Muscle layer of colon (tissue), 2 donors: ENCODE results near the gene RPS6KA2.
"Not testable (repeated sequence)": the region's sequence is repeated elsewhere in the genome, so short reads cannot be mapped to it uniquely, and the experiment has no call there.

Experiments
- H3K27ac ChIP-seq: one replicate; pipeline ENCODE4 v1.7.0; 2013; ENCODE audit warnings: low read depth, mild to moderate bottlenecking, low read length, moderate library complexity
- H3K27me3 ChIP-seq, 2 donors: one replicate each; pipeline ENCODE4 v1.7.0; 2013; ENCODE audit warnings: low read length in 2 of 2, mild to moderate bottlenecking in 2 of 2; ENCODE audit not compliant: insufficient read depth in 2 of 2, control insufficient read depth in 1 of 2
- H3K36me3 ChIP-seq: one replicate; pipeline ENCODE4 v1.7.0; 2013; ENCODE audit warnings: mild to moderate bottlenecking, low read length; ENCODE audit not compliant: insufficient read depth
- H3K4me1 ChIP-seq: one replicate; pipeline ENCODE4 v1.7.0; 2013; ENCODE audit warnings: mild to moderate bottlenecking, low read length; ENCODE audit not compliant: insufficient read depth
- H3K4me3 ChIP-seq, 2 donors: one replicate each; pipeline ENCODE4 v1.7.0; 2013; ENCODE audit warnings: low read length in 2 of 2, low read depth in 1 of 2, mild to moderate bottlenecking in 1 of 2, moderate library complexity in 1 of 2
- H3K9ac ChIP-seq: one replicate; pipeline ENCODE4 v1.7.0; 2013; ENCODE audit warnings: low read length
- H3K9me3 ChIP-seq: one replicate; pipeline ENCODE4 v1.7.0; 2013; ENCODE audit warnings: mild to moderate bottlenecking, low read length
- donor health status: abdominal sarcoma.
- donor health status: Adenocarcinoma of cecum.

The RPS6KA2 gene

GRCh38 chr6:166402582-166403277 is 224.3 kb downstream of the RPS6KA2 start:
- Histone ChIP-seq H3K4me1 (no peaks in the 10 kb centered on the region), H3K27me3 (peaks cover 0 to 2% of the 10 kb centered on the region in 2 donors), H3K9ac (no peak overlapping the region), H3K27ac (no peak overlapping the region), H3K9me3 (no peaks in the 10 kb centered on the region), H3K36me3 (no peaks in the 10 kb centered on the region), H3K4me3 (no peak overlapping the region)

GRCh38 chr6:166400649-166401250 is 226.3 kb downstream of the RPS6KA2 start:
- H3K9ac ChIP-seq, H3K27ac ChIP-seq, H3K9me3 ChIP-seq, H3K4me3 ChIP-seq, H3K4me1 ChIP-seq, H3K36me3 ChIP-seq: not testable (repeated sequence)
- peaks cover 0 to 12% of the 10 kb centered on the region in 2 donors for H3K27me3 ChIP-seq

- no peaks in the 10 kb centered on the region for H3K36me3 ChIP-seq
- no peak overlapping the region for H3K9ac ChIP-seq
- no peaks in the 10 kb centered on the region for H3K9me3 ChIP-seq
- no peak overlapping the region for H3K27ac ChIP-seq
- H3K27me3 ChIP-seq = peaks cover 0 to 16% of the 10 kb centered on the region in 2 donors
- no peaks in the 10 kb centered on the region for H3K4me1 ChIP-seq
- no peak overlapping the region for H3K4me3 ChIP-seq
Measured at GRCh38 chr6:166400181-166400580, 226.9 kb downstream of the RPS6KA2 start.

GRCh38 chr6:166398348-166398747 is 228.7 kb downstream of the RPS6KA2 start:
- H3K36me3 ChIP-seq = no peaks in the 10 kb centered on the region
- H3K9me3 ChIP-seq = no peaks in the 10 kb centered on the region
- no peak overlapping the region for H3K9ac ChIP-seq
- no peak overlapping the region for H3K4me3 ChIP-seq
- no peak overlapping the region for H3K27ac ChIP-seq
- no peaks in the 10 kb centered on the region for H3K4me1 ChIP-seq
- peaks cover 0 to 22% of the 10 kb centered on the region in 2 donors for H3K27me3 ChIP-seq

- Histone ChIP-seq H3K27me3 (peaks cover 0 to 22% of the 10 kb centered on the region in 2 donors), H3K9ac (no peak overlapping the region), H3K4me1 (no peaks in the 10 kb centered on the region), H3K27ac (no peak overlapping the region), H3K4me3 (no peak overlapping the region), H3K36me3 (no peaks in the 10 kb centered on the region), H3K9me3 (no peaks in the 10 kb centered on the region)
Measured at GRCh38 chr6:166397849-166398248, 229.2 kb downstream of the RPS6KA2 start.

GRCh38 chr6:166395778-166396177 is 231.3 kb downstream of the RPS6KA2 start:
- H3K9ac ChIP-seq = no peak overlapping the region
- H3K9me3 ChIP-seq = no peaks in the 10 kb centered on the region
- no peaks in the 10 kb centered on the region for H3K4me1 ChIP-seq
- no peak overlapping the region for H3K4me3 ChIP-seq
- no peak overlapping the region for H3K27ac ChIP-seq
- no peaks in the 10 kb centered on the region for H3K36me3 ChIP-seq
- H3K27me3 ChIP-seq = peaks cover 0 to 22% of the 10 kb centered on the region in 2 donors

GRCh38 chr6:166395351-166395750 is 231.7 kb downstream of the RPS6KA2 start:
- Histone ChIP-seq H3K4me3 (no peak overlapping the region), H3K9ac (no peak overlapping the region), H3K27me3 (peaks cover 0 to 22% of the 10 kb centered on the region in 2 donors), H3K4me1 (no peaks in the 10 kb centered on the region), H3K27ac (no peak overlapping the region), H3K36me3 (no peaks in the 10 kb centered on the region), H3K9me3 (no peaks in the 10 kb centered on the region)

GRCh38 chr6:166394036-166394892 is 232.8 kb downstream of the RPS6KA2 start:
- Histone ChIP-seq H3K36me3 (no peaks in the 10 kb centered on the region), H3K4me3 (no peak overlapping the region), H3K9ac (no peak overlapping the region), H3K27me3 (peaks cover 0 to 22% of the 10 kb centered on the region in 2 donors), H3K27ac (no peak overlapping the region), H3K4me1 (no peaks in the 10 kb centered on the region), H3K9me3 (no peaks in the 10 kb centered on the region)

GRCh38 chr6:166393535-166393823 is 233.6 kb downstream of the RPS6KA2 start:
- no peaks in the 10 kb centered on the region for H3K4me1 ChIP-seq
- H3K4me3 ChIP-seq = no peak overlapping the region
- no peak overlapping the region for H3K27ac ChIP-seq
- no peaks in the 10 kb centered on the region for H3K36me3 ChIP-seq
- H3K27me3 ChIP-seq = peaks cover 0 to 22% of the 10 kb centered on the region in 2 donors
- no peaks in the 10 kb centered on the region for H3K9me3 ChIP-seq
- H3K9ac ChIP-seq = no peak overlapping the region

GRCh38 chr6:166392755-166393534 is 234.1 kb downstream of the RPS6KA2 start:
- H3K27ac ChIP-seq = not testable (repeated sequence)

GRCh38 chr6:166389119-166389518 is 237.9 kb downstream of the RPS6KA2 start:
- Histone ChIP-seq H3K36me3 (no peaks in the 10 kb centered on the region), H3K9me3 (no peaks in the 10 kb centered on the region), H3K9ac (no peak overlapping the region), H3K27ac (no peak overlapping the region), H3K27me3 (peaks cover 0 to 3% of the 10 kb centered on the region in 2 donors), H3K4me3 (no peak overlapping the region), H3K4me1 (peaks cover 3% of the 10 kb centered on the region)

More at GRCh38 chr6:166392755-166393534, 234.1 kb downstream of the RPS6KA2 start:
- H3K4me1 ChIP-seq, H3K4me3 ChIP-seq, H3K9me3 ChIP-seq, H3K9ac ChIP-seq, H3K36me3 ChIP-seq: not testable (repeated sequence)
- peaks cover 0 to 22% of the 10 kb centered on the region in 2 donors for H3K27me3 ChIP-seq
